Measurements from ENCODE around the gene LDLRAD4. TPM values are rescaled to one million over a fixed set of nuclear protein-coding genes. Genes with fewer than 3 reads are reported as not detected.

LDLRAD4 gene
- polyA plus RNA-seq, 12 donors = 9.1 to 19.0 (median 11.9) TPM; not detected in 1

- no peak for DNase-seq
Measured at GRCh38 chr18:13403786-13404549, 185.4 kb downstream of the LDLRAD4 start.

DNA sequence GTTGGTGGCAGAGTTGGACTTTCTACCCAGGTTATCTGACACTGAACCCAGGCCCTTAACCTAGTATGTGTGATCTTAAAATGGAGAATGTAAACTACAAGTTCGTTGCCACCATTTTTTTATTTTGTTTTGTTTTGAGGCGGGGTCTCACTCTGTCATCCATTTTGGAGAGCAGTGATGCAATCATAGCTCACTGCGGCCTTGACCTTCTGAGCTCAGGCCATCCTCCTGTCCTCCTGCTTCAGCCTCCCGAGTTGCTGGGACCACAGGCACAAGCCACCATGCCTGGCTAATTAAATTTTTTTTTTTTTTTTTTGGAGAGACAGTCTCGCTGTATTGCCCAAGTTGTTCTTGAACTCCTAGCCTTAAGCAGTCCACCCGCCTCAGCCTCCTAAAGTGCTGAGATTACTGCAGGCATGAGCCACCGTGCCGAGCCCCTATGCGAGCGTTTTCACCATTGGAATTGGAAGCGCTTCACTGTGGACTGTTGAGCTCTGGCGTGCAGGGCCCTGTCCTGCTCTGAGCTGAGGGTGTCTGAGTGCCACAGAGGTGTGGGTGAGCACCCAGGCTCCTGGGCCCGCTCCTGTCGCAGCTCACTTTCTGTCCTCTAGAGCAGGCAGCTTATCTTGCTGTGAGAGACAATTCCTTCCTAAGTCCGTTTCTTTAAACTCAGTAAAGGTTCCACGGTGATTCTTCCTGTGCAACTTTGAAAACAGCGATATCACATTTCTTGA is 186.9 kb downstream of the LDLRAD4 start:
- DNase-seq = no peak

DNA sequence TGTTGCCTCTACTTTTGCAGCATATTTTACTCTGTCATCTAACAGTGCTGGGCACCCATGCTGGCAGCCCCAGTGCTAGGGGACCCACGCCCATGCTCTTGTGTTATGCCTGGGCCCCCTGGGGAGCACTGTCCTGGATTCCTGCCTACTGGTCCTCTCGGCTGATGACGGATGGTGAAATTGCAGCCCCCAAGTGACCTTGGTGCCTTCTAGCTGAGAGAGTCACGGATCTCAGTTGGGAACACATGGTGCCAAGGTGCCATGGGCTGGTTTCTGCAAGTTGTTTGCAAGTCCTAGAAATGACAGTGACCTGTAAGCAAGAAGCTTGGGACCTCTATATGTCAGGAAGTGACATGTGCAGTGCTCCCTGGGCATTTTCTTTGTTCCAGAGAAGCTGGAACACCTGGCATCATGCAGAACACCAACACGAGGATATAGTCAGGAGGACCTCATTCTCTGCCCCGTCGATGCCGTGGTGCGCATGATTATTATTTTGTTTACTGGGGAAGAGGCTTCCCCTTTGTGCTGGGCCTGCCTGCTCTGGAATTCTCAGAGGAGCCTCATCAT is 187.6 kb downstream of the LDLRAD4 start:
- no peak for DNase-seq

- DNase-seq = no peak
Measured at GRCh38 chr18:13406736-13407135, 188.2 kb downstream of the LDLRAD4 start.

- DNase-seq = no peak
Measured at GRCh38 chr18:13407484-13407883, 188.9 kb downstream of the LDLRAD4 start.

DNA sequence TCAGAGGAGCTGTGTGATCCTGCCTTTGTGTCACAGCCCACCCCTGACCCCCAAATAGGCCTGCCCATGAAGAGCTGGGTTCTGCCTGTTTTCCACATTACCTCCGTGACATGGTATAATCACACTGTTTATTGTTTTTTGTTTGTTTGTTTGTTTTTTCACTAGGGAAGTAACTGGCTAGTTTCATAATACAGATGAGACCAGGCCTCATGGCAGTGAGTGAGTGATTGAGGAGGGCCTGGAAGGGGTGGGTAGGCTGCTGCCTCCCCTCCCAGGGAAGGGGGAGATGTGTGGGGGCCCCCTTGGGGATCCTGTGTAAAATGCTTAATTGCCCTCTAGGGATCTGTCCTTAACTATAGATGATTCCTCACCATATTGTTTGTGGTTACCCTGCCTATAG is 190.5 kb downstream of the LDLRAD4 start:
- DNase-seq = no peak

GRCh38 chr18:13409997-13410396 is 191.4 kb downstream of the LDLRAD4 start:
- no peak for DNase-seq

- DNase-seq = no peak
Measured at GRCh38 chr18:13410471-13410870, 191.9 kb downstream of the LDLRAD4 start.

- DNase-seq = no peak
Measured at GRCh38 chr18:13412017-13412416, 193.5 kb downstream of the LDLRAD4 start.

- no peak for DNase-seq
Measured at GRCh38 chr18:13412901-13413300, 194.3 kb downstream of the LDLRAD4 start.

DNA sequence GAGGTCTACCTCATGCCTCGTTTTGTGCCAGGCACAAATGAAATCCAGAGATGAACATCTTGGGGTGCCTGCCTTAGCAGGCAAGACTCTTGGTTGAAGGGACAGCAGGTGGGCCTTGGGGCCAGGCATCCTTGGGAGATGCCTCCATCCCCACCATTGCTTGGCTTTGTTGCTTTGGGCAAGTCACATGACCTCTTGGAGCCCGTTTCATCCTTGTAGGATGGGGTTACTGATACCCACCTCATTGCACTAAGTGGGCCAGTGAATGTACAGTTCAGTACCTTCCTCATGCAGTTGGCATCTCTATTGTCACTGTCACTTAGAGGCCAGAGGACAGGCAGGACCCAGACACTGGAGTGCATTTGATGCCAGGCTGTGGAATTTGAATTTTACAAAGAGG is 195.5 kb downstream of the LDLRAD4 start:
- DNase-seq = no peak

- DNase-seq = no peak
Measured at GRCh38 chr18:13414521-13414920, 196.0 kb downstream of the LDLRAD4 start.

DNA sequence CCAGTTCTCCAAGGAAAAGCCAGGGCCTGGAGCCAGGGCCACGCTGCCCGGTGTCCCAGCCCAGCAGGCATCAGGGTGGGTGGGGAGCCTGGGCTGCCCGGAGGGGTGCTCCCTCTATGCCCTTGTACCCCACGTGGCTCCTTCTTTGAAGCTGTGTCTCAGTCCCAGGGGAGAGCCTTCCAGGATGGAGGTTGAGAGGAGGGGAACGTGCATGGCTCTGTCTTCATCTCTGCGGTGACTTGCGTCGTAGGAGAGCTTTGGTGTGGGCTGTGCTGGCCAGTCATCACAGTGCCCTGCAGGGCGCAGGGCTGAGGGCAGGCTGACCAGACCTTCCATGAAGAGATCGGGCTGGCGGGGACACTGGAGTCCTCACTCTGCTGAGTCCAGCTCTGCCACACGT is 197.2 kb downstream of the LDLRAD4 start:
- DNase-seq = no peak

DNA sequence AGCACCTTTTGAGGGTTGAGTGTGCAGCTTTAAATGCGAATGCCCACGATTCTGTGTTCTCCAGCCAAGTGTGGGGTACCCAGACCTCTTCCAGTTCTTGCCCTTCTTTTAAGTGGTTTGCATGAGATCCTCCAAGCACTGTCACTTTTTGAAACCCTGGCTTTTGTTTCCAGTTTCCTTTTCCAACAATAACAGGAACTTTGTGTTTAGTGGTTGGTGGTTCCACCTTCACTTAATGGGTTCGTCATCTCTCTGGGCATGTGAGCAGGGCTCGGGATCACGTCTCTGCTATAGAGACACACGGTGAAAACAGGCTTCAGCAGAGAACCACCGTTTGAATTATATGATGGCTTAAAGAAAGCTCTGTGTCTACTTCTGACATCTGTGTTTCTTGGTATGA is 197.6 kb downstream of the LDLRAD4 start:
- DNase-seq = no peak

- DNase-seq = no peak
Measured at GRCh38 chr18:13416848-13417247, 198.3 kb downstream of the LDLRAD4 start.

GRCh38 chr18:13418013-13418710 is 199.6 kb downstream of the LDLRAD4 start:
- no peak for DNase-seq

- DNase-seq = no peak
Measured at GRCh38 chr18:13420969-13421686, 202.6 kb downstream of the LDLRAD4 start.

- DNase-seq = no peak
Measured at GRCh38 chr18:13422541-13423147, 204.1 kb downstream of the LDLRAD4 start.

GRCh38 chr18:13423352-13423751 is 204.8 kb downstream of the LDLRAD4 start:
- DNase-seq = no peak

- DNase-seq = no peak
Measured at GRCh38 chr18:13424363-13424762, 205.8 kb downstream of the LDLRAD4 start.

All from muscle of arm (tissue), 12 donors.